WTC11 (cell line): ENCODE data around the gene ATP9A. TPM values are rescaled to one million over a fixed set of nuclear protein-coding genes. Genes with fewer than 3 reads are reported as not detected.

ENCODE experiments used
- ATAC-seq: fragments of 200-7000 bp; cut with Tn5 transposase; 2 replicates; pipeline ENCODE4 v1.10.0; 2021; ENCODE audit warnings: mild to moderate bottlenecking, moderate library complexity
- CTCF ChIA-PET: fragments of 300-600 bp; sonication (Branson Sonifier 250); formaldehyde crosslinking; loops from one replicate; lab custom pipeline; 2021; ENCODE audit warnings: antibody characterized with exemption; lab: Charles Lee
- POLR2A ChIA-PET: fragments of 350-600 bp; sonication (Branson Sonifier 250); formaldehyde crosslinking; loops from one replicate; lab custom pipeline; 2021; ENCODE audit warnings: antibody characterized with exemption; lab: Charles Lee
- DNase-seq: peaks from one replicate; pipeline ENCODE4 v3.0.0; 2021; ENCODE audit warnings: low spot score
- H3K27ac Mint-ChIP-seq: 2 replicates; pipeline ENCODE4 v1.8.0; 2021; ENCODE audit warnings: mixed read lengths
- H3K27me3 Mint-ChIP-seq: 2 replicates; pipeline ENCODE4 v1.8.0; 2021; ENCODE audit warnings: low read depth, mild to moderate bottlenecking, moderate library complexity, mixed read lengths
- H3K36me3 Mint-ChIP-seq: 2 replicates; pipeline ENCODE4 v1.8.0; 2021; ENCODE audit warnings: mixed read lengths
- H3K4me1 Mint-ChIP-seq: 2 replicates; pipeline ENCODE4 v1.8.0; 2022; ENCODE audit warnings: mixed read lengths
- H3K4me3 Mint-ChIP-seq: 2 replicates; pipeline ENCODE4 v1.8.0; 2021; ENCODE audit warnings: mild to moderate bottlenecking, moderate library complexity, mixed read lengths
- H3K9me3 Mint-ChIP-seq: 2 replicates; pipeline ENCODE4 v1.8.0; 2021; ENCODE audit warnings: mixed read lengths
- ATF3 ChIP-seq: sonication (generic); formaldehyde crosslinking; conservative IDR thresholded peaks from 2 replicates; pipeline ENCODE4 v1.8.1; 2022; ENCODE audit warnings: mild to moderate bottlenecking, missing genetic modification reagents
- ATF6 ChIP-seq: sonication (generic); formaldehyde crosslinking; IDR thresholded peaks from 2 replicates; pipeline ENCODE4 v1.8.1; 2023; ENCODE audit warnings: mild to moderate bottlenecking, missing genetic modification reagents
- CBFB ChIP-seq: sonication (generic); formaldehyde crosslinking; IDR thresholded peaks from 2 replicates; pipeline ENCODE4 v1.8.1; 2022; ENCODE audit warnings: mild to moderate bottlenecking, low read depth, missing genetic modification reagents
- CREB1 ChIP-seq: sonication (generic); formaldehyde crosslinking; IDR thresholded peaks from 2 replicates; pipeline ENCODE4 v1.8.0; 2023; ENCODE audit warnings: mild to moderate bottlenecking, missing genetic modification reagents
- CTCF ChIP-seq: fragments of 200-600 bp; IDR thresholded peaks from 2 replicates; pipeline ENCODE4 v1.8.0; 2022; ENCODE audit warnings: antibody characterized with exemption
- E2F4 ChIP-seq: sonication (generic); formaldehyde crosslinking; IDR thresholded peaks from 2 replicates; pipeline ENCODE4 v1.8.1; 2022; ENCODE audit warnings: low read depth, mild to moderate bottlenecking, moderate library complexity, missing genetic modification reagents, borderline replicate concordance
- E2F5 ChIP-seq: sonication (generic); formaldehyde crosslinking; IDR thresholded peaks from 2 replicates; pipeline ENCODE4 v1.8.1; 2022; ENCODE audit warnings: mild to moderate bottlenecking, moderate library complexity, missing genetic modification reagents
- FOXJ3 ChIP-seq: sonication (generic); formaldehyde crosslinking; IDR thresholded peaks from 2 replicates; pipeline ENCODE4 v1.9.0; 2021; ENCODE audit warnings: missing genetic modification reagents, mild to moderate bottlenecking, borderline replicate concordance
- FOXP1 ChIP-seq: sonication (generic); formaldehyde crosslinking; IDR thresholded peaks from 2 replicates; pipeline ENCODE4 v1.8.0; 2022; ENCODE audit warnings: missing genetic modification reagents, mild to moderate bottlenecking, moderate library complexity, borderline replicate concordance
- FOXP4 ChIP-seq: sonication (generic); formaldehyde crosslinking; IDR thresholded peaks from 2 replicates; pipeline ENCODE4 v1.8.0; 2022; ENCODE audit warnings: mild to moderate bottlenecking, missing genetic modification reagents
- GABPB1 ChIP-seq: sonication (generic); formaldehyde crosslinking; IDR thresholded peaks from 2 replicates; pipeline ENCODE4 v1.8.1; 2023; ENCODE audit warnings: mild to moderate bottlenecking, missing genetic modification reagents
- HMGXB4 ChIP-seq: sonication (generic); formaldehyde crosslinking; IDR thresholded peaks from 2 replicates; pipeline ENCODE4 v1.8.1; 2023; ENCODE audit warnings: mild to moderate bottlenecking, moderate library complexity, missing genetic modification reagents
- IRF1 ChIP-seq: sonication (generic); formaldehyde crosslinking; IDR thresholded peaks from 2 replicates; pipeline ENCODE4 v1.8.0; 2023; ENCODE audit warnings: missing genetic modification reagents
- IRF2 ChIP-seq: sonication (generic); formaldehyde crosslinking; IDR thresholded peaks from 2 replicates; pipeline ENCODE4 v1.8.0; 2022; ENCODE audit warnings: low read depth, missing genetic modification reagents, borderline replicate concordance
- JAZF1 ChIP-seq: fragments of 250-450 bp; sonication (Bioruptor Pico); IDR thresholded peaks from 2 replicates; pipeline ENCODE4 v1.9.0; 2021; ENCODE audit warnings: moderate library complexity, mild to moderate bottlenecking, inconsistent platforms
- NFATC4 ChIP-seq: fragments of 250-450 bp; sonication (Bioruptor Pico); IDR thresholded peaks from 2 replicates; pipeline ENCODE4 v1.9.0; 2021; ENCODE audit warnings: mild to moderate bottlenecking
- RELA ChIP-seq: sonication (generic); formaldehyde crosslinking; IDR thresholded peaks from 2 replicates; pipeline ENCODE4 v1.8.1; 2022; ENCODE audit warnings: missing genetic modification reagents, mild to moderate bottlenecking, borderline replicate concordance
- SOX15 ChIP-seq: fragments of 250-450 bp; sonication (Bioruptor Pico); IDR thresholded peaks from 2 replicates; pipeline ENCODE4 v1.9.0; 2021; ENCODE audit warnings: mild to moderate bottlenecking
- SP1 ChIP-seq: sonication (generic); formaldehyde crosslinking; conservative IDR thresholded peaks from 2 replicates; pipeline ENCODE4 v1.8.1; 2022; ENCODE audit warnings: missing genetic modification reagents
- ZNF138 ChIP-seq: sonication (generic); formaldehyde crosslinking; conservative IDR thresholded peaks from 2 replicates; pipeline ENCODE4 v1.8.1; 2022; ENCODE audit warnings: mild to moderate bottlenecking, moderate library complexity, missing genetic modification reagents
- ZNF232 ChIP-seq: sonication (generic); formaldehyde crosslinking; IDR thresholded peaks from 2 replicates; pipeline ENCODE4 v1.8.0; 2022; ENCODE audit warnings: mild to moderate bottlenecking, missing genetic modification reagents
- ZNF263 ChIP-seq: sonication (generic); formaldehyde crosslinking; IDR thresholded peaks from 2 replicates; pipeline ENCODE4 v1.8.1; 2022; ENCODE audit warnings: low read depth, mild to moderate bottlenecking, moderate library complexity, missing genetic modification reagents
- ZNF423 ChIP-seq: fragments of 250-450 bp; sonication (Bioruptor Pico); IDR thresholded peaks from 2 replicates; pipeline ENCODE4 v2.1.2; 2022; ENCODE audit warnings: mild to moderate bottlenecking, moderate library complexity
- total RNA-seq: library from RNA; stranded (reverse); gene quantifications from 3 replicates; pipeline ENCODE4 v1.2.3, GENCODE V29; 2021

Gene ATP9A
- total RNA-seq, 1 experiment from 2014 or later: 5.0 TPM

- DNase-seq: no peak
- no peaks in the 10 kb centered on the region for H3K9me3 Mint-ChIP-seq
- no peak for ATAC-seq
- H3K4me3 Mint-ChIP-seq: no peak overlapping the region
- H3K36me3 Mint-ChIP-seq: no peaks in the 10 kb centered on the region
- H3K4me1 Mint-ChIP-seq: no peaks in the 10 kb centered on the region
- ChIA-PET POLR2A (no interaction called here), CTCF (interaction anchor here (1.7 kb wide), 1 partner anchor 48 kb away, joined by 5 read pairs; no protein-coding TSS in a partner anchor)
- H3K27me3 Mint-ChIP-seq: no peaks in the 10 kb centered on the region
- TF ChIP-seq SOX15 (CRISPR knock-in tag) (no peak), CTCF (no peak), ZNF138 (CRISPR knock-in tag) (no peak), ATF3 (no peak), ZNF423 (CRISPR knock-in tag) (no peak), IRF2 (CRISPR knock-in tag) (no peak), ATF6 (CRISPR knock-in tag) (no peak), GABPB1 (CRISPR knock-in tag) (no peak), JAZF1 (CRISPR knock-in tag) (no peak), IRF1 (no peak), ZNF263 (CRISPR knock-in tag) (no peak), E2F5 (CRISPR knock-in tag) (no peak), NFATC4 (no peak), FOXP4 (CRISPR knock-in tag) (no peak), CBFB (no peak)
- H3K27ac Mint-ChIP-seq: no peak overlapping the region
Observed at GRCh38 chr20:51653226-51653625, 115.0 kb downstream of the ATP9A start.

- Mint-ChIP-seq H3K4me3 (no peak overlapping the region), H3K36me3 (no peaks in the 10 kb centered on the region), H3K4me1 (no peaks in the 10 kb centered on the region), H3K27me3 (no peaks in the 10 kb centered on the region), H3K9me3 (no peaks in the 10 kb centered on the region), H3K27ac (no peak overlapping the region)
- ChIA-PET POLR2A (no interaction called here), CTCF (no interaction called here)
- ATAC-seq (no peak), DNase-seq (no peak)
- TF ChIP-seq ZNF232 (CRISPR knock-in tag): no peak
- no peak for TF ChIP-seq HMGXB4 (CRISPR knock-in tag)
- no peak for TF ChIP-seq SP1 (CRISPR knock-in tag)
- no peak for TF ChIP-seq E2F4 (CRISPR knock-in tag)
- no peak for TF ChIP-seq CREB1 (CRISPR knock-in tag)
- TF ChIP-seq FOXP4 (CRISPR knock-in tag): no peak
- TF ChIP-seq RELA: no peak
- TF ChIP-seq FOXJ3 (CRISPR knock-in tag): no peak
- TF ChIP-seq CBFB: no peak
- TF ChIP-seq ZNF263 (CRISPR knock-in tag): no peak
- no peak for TF ChIP-seq FOXP1
Observed at GRCh38 chr20:51651921-51652549, 116.2 kb downstream of the ATP9A start.
